Esophagus squamous epithelium (tissue), 4 donors: ENCODE results near the gene ZNF770.

ENCODE experiments used
- CTCF ChIP-seq, 6 experiments: fragments of 450-650 bp in 4 of 6; fragments of 200-600 bp in 2 of 6; sonication (generic) in 2 of 6; IDR thresholded peaks; one replicate each; pipeline ENCODE4 v1.5.1; 2016 to 2019; ENCODE audit warnings: antibody characterized with exemption in 6 of 6, mild to moderate bottlenecking in 4 of 6, moderate library complexity in 4 of 6
- POLR2A ChIP-seq, 4 donors: fragments of 450-650 bp; IDR thresholded peaks; one replicate each; pipeline ENCODE4 v1.6.1; 2017; ENCODE audit warnings: antibody characterized with exemption in 4 of 4, mild to moderate bottlenecking in 4 of 4, moderate library complexity in 3 of 4

- no peak for TF ChIP-seq CTCF (IDR thresholded peaks at IDR 0.05)
- no peak for TF ChIP-seq POLR2A (IDR thresholded peaks at IDR 0.05)
Measured at GRCh38 chr15:34999906-35000305, 11.8 kb upstream of the ZNF770 start.
